Measurements from ENCODE around the gene JKAMP. TPM values are rescaled to one million over a fixed set of nuclear protein-coding genes. Genes with fewer than 3 reads are reported as not detected.

JKAMP gene
- total RNA-seq, 1 donor from 2014 or later: 182 TPM

- H3K4me1 Mint-ChIP-seq: peaks cover 5% of the 10 kb centered on the region
- TF ChIP-seq CTCF (IDR thresholded peaks at IDR 0.05) (no peak), EZH2phosphoT487 (IDR thresholded peaks at IDR 0.05) (no peak), EZH2 (IDR thresholded peaks at IDR 0.05) (no peak)
- H3K4me3 ChIP-seq: no peak overlapping the region
- no peak overlapping the region for H3K4me3 Mint-ChIP-seq
- no peaks in the 10 kb centered on the region for H3K27me3 ChIP-seq
- H4K20me1 ChIP-seq (ENCODE audit: low read depth): peaks cover 4% of the 10 kb centered on the region
- H2AFZ ChIP-seq (replicated peaks): no peak overlapping the region
- no peaks in the 10 kb centered on the region for H3F3A ChIP-seq (ENCODE audit: low read depth)
- H3K4me2 ChIP-seq: no peak overlapping the region
- peaks cover 10% of the 10 kb centered on the region for H3K36me3 Mint-ChIP-seq
- H3K27ac Mint-ChIP-seq: no peak overlapping the region
- H3K27me3 Mint-ChIP-seq (ENCODE audit: insufficient read depth, low read depth): no peaks in the 10 kb centered on the region
- no peaks in the 10 kb centered on the region for H3K79me2 ChIP-seq (ENCODE audit: low read depth)
- no peak for DNase-seq (ENCODE audit: low spot score)
- H3K36me3 ChIP-seq: no peaks in the 10 kb centered on the region
- H3K9me3 ChIP-seq (ENCODE audit: low read depth): no peaks in the 10 kb centered on the region
- no peak overlapping the region for H3K27ac ChIP-seq
- H3K9me3 Mint-ChIP-seq: no peaks in the 10 kb centered on the region
- no peak overlapping the region for H3K9ac ChIP-seq
- no peaks in the 10 kb centered on the region for H3K4me1 ChIP-seq
Observed at GRCh38 chr14:59474172-59474571, 10.1 kb upstream of the JKAMP start.

GRCh38 chr14:59475709-59476108 is 8.6 kb upstream of the JKAMP start:
- peaks cover 10% of the 10 kb centered on the region for H3K36me3 Mint-ChIP-seq
- no peak overlapping the region for H3K4me2 ChIP-seq
- H3K27me3 ChIP-seq: no peaks in the 10 kb centered on the region
- no peak for DNase-seq (ENCODE audit: low spot score)
- H3K9ac ChIP-seq: no peak overlapping the region
- no peaks in the 10 kb centered on the region for H3K9me3 Mint-ChIP-seq
- no peak for TF ChIP-seq EZH2phosphoT487 (IDR thresholded peaks at IDR 0.05)
- no peak for TF ChIP-seq CTCF (IDR thresholded peaks at IDR 0.05)
- TF ChIP-seq EZH2 (IDR thresholded peaks at IDR 0.05): no peak
- H3K4me3 Mint-ChIP-seq: no peak overlapping the region
- no peaks in the 10 kb centered on the region for H3K4me1 ChIP-seq
- no peaks in the 10 kb centered on the region for H3K36me3 ChIP-seq
- H3K4me3 ChIP-seq: no peak overlapping the region
- H3K27ac Mint-ChIP-seq: no peak overlapping the region
- no peak overlapping the region for H2AFZ ChIP-seq (replicated peaks)
- H3K27ac ChIP-seq: no peak overlapping the region
- peaks cover 5% of the 10 kb centered on the region for H3K4me1 Mint-ChIP-seq
- H3F3A ChIP-seq (ENCODE audit: low read depth): no peaks in the 10 kb centered on the region
- no peaks in the 10 kb centered on the region for H3K79me2 ChIP-seq (ENCODE audit: low read depth)
- peaks cover 4% of the 10 kb centered on the region for H4K20me1 ChIP-seq (ENCODE audit: low read depth)
- no peaks in the 10 kb centered on the region for H3K27me3 Mint-ChIP-seq (ENCODE audit: insufficient read depth, low read depth)
- no peaks in the 10 kb centered on the region for H3K9me3 ChIP-seq (ENCODE audit: low read depth)

GRCh38 chr14:59478540-59478939 is 5.8 kb upstream of the JKAMP start:
- Mint-ChIP-seq H3K4me1 (peaks cover 21% of the 10 kb centered on the region), H3K27me3 (ENCODE audit: insufficient read depth, low read depth) (no peaks in the 10 kb centered on the region), H3K9me3 (no peaks in the 10 kb centered on the region), H3K27ac (no peak overlapping the region), H3K36me3 (peaks cover 8% of the 10 kb centered on the region), H3K4me3 (no peak overlapping the region)
- TF ChIP-seq EZH2phosphoT487 (IDR thresholded peaks at IDR 0.05) (no peak), EZH2 (IDR thresholded peaks at IDR 0.05) (no peak), CTCF (IDR thresholded peaks at IDR 0.05) (no peak)
- Histone ChIP-seq H3K9me3 (ENCODE audit: low read depth) (no peaks in the 10 kb centered on the region), H3K4me1 (no peaks in the 10 kb centered on the region), H4K20me1 (ENCODE audit: low read depth) (peaks cover 29% of the 10 kb centered on the region), H3K4me3 (no peak overlapping the region), H3K79me2 (ENCODE audit: low read depth) (peaks cover 24% of the 10 kb centered on the region), H3K36me3 (no peaks in the 10 kb centered on the region), H3K4me2 (no peak overlapping the region), H3K27me3 (no peaks in the 10 kb centered on the region), H2AFZ (replicated peaks) (no peak overlapping the region), H3K9ac (no peak overlapping the region), H3K27ac (no peak overlapping the region), H3F3A (ENCODE audit: low read depth) (no peaks in the 10 kb centered on the region)
- no peak for DNase-seq (ENCODE audit: low spot score)

All from neural progenitor cell (in vitro differentiated cells).